Measurements from ENCODE around the gene BEND3. TPM values are rescaled to one million over a fixed set of nuclear protein-coding genes. Genes with fewer than 3 reads are reported as not detected.
"Not testable (repeated sequence)": the region's sequence is repeated elsewhere in the genome, so short reads cannot be mapped to it uniquely, and the experiment has no call there.

BEND3 gene
- total RNA-seq (2014; rRNA removed; shearing (Covaris generic); ENCODE audit: low replicate concordance): 2.3 and 2.6 TPM in 2 replicates

DNA sequence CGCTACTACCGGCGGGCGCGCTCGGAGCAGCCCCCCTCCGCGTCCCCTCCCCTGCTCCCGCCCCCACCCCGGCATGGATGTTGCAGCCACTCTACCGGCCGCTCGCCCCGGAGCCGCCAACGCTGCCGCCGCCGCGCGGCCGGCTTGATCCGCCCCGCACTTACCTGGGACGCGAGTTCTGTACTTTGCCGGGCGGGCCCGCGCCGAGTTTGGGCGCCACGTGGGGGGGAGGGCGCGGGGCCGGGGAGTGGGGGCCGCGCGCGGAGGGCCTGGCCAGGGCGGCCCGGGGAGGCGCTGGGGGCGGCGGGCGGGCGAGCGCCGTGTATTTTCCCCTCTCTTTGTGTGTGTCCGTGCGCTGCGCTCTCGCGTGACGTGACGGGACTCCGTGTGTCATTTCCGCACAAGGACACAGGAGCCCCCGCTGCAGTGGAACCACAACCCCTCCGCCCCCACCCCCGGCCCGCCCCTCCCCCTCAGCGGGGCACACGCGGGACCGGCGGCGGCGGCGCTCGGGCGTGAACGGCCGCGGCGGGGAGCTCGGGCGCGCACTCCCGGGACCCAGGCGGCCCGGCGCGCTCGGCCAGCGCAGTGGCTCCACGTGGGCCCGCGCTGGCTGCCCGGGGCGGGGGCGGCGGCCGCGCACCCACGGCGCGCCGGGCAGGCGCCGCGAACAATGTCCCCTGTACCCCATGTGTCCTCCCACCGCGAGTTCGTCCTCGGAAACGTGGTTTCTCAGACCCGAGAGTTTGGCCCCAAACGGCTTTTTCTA lies at the start of gene BEND3:
BEND3 (minus strand) TSS at position 590 of the 769 bp plus-strand sequence. CDS start 16,230 bp downstream, outside the sequence.
- in situ Hi-C loops (cut with HindIII; ENCODE audit: low pct_unique_long_range_greater_than_20kb, low sequenced_read_pairs): no loop called here
- DNase-seq (ENCODE audit: low read depth): no peak

DNA sequence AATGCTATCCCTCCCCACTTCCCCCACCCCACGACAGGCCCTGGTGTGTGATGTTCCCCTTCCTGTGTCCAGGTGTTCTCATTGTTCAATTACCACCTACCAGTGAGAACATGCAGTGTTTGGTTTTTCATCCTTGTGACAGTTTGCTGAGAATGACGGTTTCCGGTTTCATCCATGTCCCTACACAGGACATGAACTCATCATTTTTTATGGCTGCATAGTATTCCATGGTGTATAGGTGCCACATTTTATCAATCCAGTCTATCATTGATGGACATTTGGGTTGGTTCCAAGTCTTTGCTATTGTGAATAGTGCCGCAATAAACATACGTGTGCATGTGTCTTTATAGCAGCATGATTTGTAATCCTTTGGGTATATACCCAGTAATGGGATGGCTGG lies 49.0 kb upstream of the BEND3 start:
- in situ Hi-C loops (cut with HindIII; ENCODE audit: low pct_unique_long_range_greater_than_20kb, low sequenced_read_pairs); DNase-seq (ENCODE audit: low read depth): not testable (repeated sequence)

DNA sequence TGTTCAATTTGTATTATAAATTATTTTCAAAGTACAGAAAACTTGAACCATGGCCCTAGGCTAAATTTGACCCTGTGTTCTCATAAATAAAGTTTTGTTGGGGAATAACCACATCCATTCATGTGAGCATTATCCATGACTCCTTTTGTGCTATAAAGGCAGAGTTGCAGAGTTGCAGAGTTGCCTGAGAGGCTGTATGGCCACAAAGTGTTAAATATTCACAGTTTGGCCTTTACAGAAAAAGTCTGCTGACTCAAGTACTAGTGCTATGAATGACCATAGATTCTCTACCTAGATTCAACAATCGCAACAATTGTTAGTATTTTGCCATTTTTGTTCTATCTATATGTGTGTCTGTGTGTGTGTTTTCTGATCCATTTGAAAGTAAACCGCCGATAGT lies 46.2 kb upstream of the BEND3 start:
- DNase-seq (ENCODE audit: low read depth): no peak
- in situ Hi-C loops (cut with HindIII; ENCODE audit: low pct_unique_long_range_greater_than_20kb, low sequenced_read_pairs): no loop called here

DNA sequence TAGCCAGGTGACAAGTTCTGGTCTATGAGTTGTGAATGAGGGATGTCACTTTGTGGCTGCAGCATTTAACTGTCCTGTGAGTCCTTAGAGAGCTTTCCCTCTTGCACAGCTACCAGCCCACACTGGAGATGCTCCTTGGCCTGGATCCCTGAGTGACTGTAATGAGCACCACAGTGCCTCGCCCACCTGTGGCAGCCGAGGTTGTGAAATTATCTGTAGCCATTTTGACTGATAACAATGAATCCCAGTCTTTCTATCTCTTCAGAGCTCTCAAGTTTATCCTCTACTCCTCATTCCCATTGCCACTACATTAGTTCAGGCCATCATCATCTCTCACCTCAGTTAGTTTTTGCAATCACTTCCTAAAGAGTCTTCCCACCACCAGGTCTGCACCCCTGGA lies 41.3 kb upstream of the BEND3 start:
- in situ Hi-C loops (cut with HindIII; ENCODE audit: low pct_unique_long_range_greater_than_20kb, low sequenced_read_pairs): no loop called here

DNA sequence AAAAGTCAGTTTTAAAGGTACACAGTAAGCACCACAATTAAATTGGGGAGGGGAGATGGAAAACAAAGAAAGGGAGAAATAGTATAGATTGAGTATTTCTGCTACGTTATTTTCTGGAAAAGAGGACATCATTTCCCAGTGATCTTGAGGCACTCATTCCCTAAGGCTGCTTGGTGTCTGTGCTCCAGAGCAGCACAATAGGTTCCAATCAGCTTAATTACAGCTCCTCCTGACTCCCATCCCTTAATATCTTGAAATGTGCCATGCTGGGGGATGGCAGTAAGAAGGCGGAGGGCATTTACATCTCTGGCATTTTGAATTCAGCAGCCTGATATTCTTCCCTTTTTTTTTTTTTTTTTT lies 39.5 kb upstream of the BEND3 start:
- in situ Hi-C loops (cut with HindIII; ENCODE audit: low pct_unique_long_range_greater_than_20kb, low sequenced_read_pairs): no loop called here
- DNase-seq (ENCODE audit: low read depth): no peak

More for the DNA sequence above, 41.3 kb upstream of the BEND3 start:
- DNase-seq (ENCODE audit: low read depth): no peak

DNA sequence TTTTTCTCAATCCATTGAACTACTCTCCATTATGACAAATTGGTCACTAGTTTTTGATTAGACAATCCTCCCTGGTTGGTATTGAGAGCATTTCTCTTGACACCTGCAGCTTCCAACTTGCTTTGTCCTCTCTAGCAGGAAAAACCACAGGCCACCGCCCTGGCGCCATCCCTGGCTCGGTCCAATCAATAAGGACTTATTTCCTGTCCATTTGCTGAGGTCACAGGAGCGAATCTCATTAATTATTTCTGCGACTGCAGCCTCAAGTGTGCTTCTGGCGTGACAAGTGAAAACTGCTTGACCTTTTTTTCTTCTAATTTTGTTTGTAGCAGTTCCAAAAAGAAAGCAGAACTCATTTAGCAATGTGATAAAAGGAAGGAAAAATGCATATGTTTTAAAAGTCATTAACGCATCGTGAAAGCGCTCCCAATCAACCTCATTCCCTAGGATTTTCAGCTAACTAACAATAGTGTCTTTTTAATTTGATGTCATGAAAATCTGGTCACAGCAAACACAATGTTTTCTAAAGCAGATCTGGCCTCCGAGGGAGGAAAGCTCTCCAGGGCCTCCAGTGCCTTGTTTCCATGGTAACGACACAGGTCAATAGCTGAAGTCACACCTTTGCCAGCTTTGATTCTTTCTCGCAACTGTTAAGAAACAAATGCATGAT lies 39.0 kb upstream of the BEND3 start:
- peak; percentile 34 for DNase-seq (ENCODE audit: low read depth)
- in situ Hi-C loops (cut with HindIII; ENCODE audit: low pct_unique_long_range_greater_than_20kb, low sequenced_read_pairs): no loop called here

DNA sequence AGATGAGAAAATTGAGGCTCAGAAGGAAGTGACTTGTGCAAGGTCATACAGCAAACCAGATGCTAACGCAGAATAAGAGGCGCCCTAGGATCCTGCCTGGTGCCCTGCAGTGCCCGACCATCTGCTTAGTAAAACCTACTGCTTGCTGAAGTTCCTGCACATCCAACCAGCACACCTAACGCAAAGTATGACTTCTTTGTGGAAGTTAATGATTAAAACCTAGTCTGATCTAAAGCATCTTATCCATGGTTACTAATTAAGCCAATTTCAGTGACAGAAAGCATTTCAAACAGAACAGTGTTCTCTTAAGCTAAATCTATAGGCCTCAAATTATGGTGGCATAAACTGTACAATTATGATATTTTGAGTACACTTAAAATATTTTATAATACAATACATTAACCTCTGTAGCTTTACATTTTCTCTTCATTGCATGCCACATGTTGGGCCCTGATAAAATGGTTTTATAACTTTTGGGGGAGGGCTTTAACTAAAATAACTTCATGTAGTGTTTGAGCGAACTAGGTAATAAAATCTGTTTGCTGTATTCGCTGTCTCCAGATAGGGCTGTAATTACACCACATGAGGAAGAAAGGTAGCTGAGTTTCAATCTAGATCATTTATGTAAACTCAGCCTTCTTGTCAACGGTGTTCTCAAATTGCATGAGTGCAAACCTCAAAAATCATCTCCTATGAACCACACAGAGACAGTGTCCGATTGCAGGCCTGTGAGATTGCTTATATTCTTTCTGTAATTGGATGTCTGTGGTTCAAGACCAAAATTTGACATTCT lies 37.5 kb upstream of the BEND3 start:
- in situ Hi-C loops (cut with HindIII; ENCODE audit: low pct_unique_long_range_greater_than_20kb, low sequenced_read_pairs): no loop called here
- peak; percentile 68 for DNase-seq (ENCODE audit: low read depth)

DNA sequence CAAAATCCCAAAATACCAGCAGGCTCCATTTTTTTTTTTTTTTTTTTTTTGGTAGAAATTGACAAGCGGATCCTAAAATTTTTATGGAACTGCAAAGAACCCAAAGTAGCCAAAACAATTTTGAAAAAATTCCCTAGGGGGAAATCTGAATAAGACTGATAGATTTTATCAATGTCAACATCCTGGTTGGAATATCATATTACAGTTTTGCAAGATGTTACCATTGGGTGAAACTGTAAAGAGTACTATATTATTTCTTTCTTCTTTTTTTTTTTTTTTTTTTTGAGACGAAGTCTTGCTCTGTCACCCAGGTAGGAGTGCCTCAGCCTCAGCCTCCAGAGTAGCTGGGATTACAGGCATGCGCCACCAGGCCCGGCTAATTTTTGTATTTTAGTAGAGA lies 29.4 kb upstream of the BEND3 start:
- in situ Hi-C loops (cut with HindIII; ENCODE audit: low pct_unique_long_range_greater_than_20kb, low sequenced_read_pairs): no loop called here
- DNase-seq (ENCODE audit: low read depth): no peak

DNA sequence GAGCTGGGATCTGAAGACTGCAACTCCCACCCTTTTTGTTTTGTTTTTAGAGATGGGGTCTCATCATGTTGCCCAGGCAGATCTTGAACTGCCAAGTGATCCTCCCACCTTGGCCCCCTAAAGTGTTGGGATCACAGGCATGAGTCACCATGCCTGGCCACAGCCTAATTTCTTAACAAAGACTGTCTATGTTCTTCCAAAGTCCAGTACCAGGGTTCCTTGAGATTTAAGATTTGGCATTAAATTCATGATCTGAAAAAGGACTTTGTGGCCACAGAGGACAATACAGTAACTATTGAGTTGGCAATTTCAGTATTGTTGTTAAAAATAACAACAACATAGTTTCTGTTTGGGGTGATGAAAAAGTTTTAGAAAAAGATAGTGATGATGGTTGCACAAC lies 28.7 kb upstream of the BEND3 start:
- in situ Hi-C loops (cut with HindIII; ENCODE audit: low pct_unique_long_range_greater_than_20kb, low sequenced_read_pairs): no loop called here
- no peak for DNase-seq (ENCODE audit: low read depth)

DNA sequence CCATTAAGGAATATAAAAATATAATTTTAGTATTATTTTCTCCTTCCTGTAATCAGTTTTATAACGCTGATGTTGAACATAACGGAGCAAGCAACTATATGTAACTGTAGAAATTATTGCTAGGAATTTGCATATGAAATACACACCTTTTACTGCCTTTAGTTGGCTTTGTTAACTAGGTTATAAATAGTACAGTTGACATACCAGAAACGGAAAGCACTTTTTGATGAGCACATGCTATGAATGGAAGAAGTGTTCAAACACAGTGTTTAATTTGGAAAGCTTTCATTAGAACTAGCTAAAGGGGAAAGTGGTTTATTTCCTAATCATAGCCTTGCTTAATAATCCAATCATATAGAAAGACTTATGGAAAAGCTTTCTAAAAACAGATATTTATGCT lies 25.3 kb upstream of the BEND3 start:
- in situ Hi-C loops (cut with HindIII; ENCODE audit: low pct_unique_long_range_greater_than_20kb, low sequenced_read_pairs): no loop called here
- no peak for DNase-seq (ENCODE audit: low read depth)

DNA sequence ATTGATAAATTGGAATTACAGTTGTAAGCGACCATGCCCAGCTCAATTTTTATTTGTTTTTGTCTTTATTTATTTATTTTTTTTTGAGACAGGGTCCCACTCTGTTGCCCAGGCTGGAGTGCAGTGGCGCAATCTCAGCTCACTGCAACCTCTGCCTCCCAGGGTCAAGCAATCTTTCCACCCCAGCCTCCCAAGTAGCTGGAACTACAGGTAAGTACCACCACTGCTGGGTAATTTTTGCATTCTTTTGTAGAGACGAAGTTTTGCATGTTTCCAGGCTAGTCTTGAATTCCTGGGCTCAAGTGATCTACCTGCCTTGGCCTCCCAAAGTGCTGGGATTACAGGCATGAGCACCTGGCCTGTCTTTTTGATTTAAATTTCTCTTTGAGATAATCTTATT lies 21.0 kb upstream of the BEND3 start:
- DNase-seq (ENCODE audit: low read depth); in situ Hi-C loops (cut with HindIII; ENCODE audit: low pct_unique_long_range_greater_than_20kb, low sequenced_read_pairs): not testable (repeated sequence)

DNA sequence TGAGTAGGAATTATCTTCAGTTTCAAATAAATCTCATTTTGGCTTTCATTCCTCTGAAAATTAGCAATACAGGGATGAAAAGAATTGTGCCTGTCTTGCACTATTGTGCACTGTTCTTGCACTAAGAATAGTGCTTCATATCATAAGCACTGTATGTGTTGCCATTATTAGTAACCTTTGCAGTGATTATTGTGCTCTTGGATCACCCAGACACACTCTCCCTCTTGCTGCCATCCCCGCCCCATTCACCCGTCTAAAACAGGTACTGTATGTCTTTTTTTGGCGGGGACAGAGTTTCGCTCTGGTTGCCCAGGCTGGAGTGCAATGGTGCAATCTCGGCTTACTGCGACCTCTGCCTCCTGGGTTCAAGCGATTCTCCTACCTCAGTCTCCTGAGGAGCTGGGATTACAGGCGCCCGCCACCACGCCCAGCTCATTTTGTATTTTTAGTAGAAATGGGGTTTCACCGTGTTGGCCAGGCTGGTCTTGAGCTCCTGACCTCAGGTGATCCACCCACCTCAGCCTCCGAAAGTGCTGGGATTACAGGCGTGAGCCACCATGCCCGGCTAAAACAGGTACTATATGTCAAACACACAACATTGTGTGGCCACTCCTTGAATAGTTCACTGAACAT lies 19.8 kb upstream of the BEND3 start:
- in situ Hi-C loops (cut with HindIII; ENCODE audit: low pct_unique_long_range_greater_than_20kb, low sequenced_read_pairs); DNase-seq (ENCODE audit: low read depth): not testable (repeated sequence)

DNA sequence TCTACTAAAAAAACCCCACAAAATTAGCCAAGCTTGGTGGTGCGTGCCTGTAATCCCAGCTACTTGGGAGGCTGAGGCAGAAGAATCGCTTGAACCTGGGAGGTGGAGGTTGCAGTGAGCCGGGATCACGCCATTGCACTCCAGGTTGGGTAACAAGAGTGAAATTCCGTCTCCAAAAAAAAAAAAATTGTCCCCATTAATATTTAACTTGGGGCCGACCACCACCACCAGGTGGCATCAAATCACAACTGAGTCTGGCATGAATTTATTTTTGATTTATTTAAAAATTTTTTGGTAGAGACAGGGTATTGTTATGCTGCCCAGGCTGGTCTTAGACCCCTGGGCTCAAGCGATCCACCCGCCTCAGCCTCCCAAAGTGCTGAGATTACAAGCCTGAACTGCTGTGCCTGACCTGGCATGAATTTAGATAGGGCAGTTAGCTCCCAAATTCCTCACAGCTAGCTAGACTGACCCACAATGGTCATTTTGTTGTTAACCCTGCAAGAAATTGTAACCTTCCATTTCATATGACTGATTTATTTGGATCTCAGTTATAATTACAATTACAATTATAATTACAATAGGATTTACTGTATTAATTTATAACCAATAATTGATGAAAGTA lies 17.1 kb upstream of the BEND3 start:
- DNase-seq (ENCODE audit: low read depth): peak; percentile 45
- in situ Hi-C loops (cut with HindIII; ENCODE audit: low pct_unique_long_range_greater_than_20kb, low sequenced_read_pairs): no loop called here

DNA sequence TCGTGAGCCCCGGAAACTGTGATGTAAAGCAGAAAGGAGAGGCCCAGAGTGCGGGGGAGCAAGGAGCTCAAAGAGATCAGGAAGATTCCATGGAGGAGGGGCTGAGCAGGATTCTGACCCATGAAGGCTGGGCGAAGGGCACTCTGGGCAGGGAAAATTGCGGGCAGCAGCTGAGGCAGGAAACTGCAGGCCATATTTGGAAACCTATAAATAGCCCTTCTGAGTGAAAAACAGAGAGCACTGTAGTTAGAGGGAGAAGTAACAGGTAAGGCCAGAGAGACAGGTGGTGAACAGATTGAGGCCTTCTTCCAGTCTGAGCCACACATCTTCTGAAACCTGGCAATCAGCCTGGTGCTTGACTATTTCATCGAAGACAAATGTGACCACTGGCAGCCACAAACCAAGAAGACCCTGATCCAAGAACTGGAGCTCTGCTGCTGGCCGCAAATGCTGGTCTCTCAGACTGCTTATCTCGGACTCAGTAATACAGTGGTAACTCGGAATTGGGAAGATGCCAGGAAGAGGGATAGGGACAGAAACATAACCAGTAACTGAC lies 14.1 kb upstream of the BEND3 start:
- DNase-seq (ENCODE audit: low read depth): no peak
- in situ Hi-C loops (cut with HindIII; ENCODE audit: low pct_unique_long_range_greater_than_20kb, low sequenced_read_pairs): no loop called here

DNA sequence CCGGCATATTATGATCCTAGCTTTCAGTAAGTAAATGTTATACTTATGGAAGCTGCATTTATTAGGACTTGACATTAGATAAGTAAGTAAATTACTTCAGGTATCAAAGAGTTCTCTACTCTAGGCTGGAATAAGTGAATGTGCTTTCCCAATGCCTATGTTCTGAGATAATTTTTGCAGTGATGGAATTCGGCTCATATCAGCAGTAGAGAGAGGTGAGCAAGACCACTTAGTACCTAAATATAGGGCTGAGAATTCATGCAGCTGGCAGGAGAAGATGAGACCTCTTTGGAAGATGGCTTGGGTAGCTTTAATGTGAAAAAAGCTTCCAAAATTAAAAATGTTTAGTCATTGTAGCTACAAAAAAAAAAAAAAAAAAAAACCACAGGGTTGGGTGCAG lies 13.3 kb upstream of the BEND3 start:
- no peak for DNase-seq (ENCODE audit: low read depth)
- in situ Hi-C loops (cut with HindIII; ENCODE audit: low pct_unique_long_range_greater_than_20kb, low sequenced_read_pairs): no loop called here

DNA sequence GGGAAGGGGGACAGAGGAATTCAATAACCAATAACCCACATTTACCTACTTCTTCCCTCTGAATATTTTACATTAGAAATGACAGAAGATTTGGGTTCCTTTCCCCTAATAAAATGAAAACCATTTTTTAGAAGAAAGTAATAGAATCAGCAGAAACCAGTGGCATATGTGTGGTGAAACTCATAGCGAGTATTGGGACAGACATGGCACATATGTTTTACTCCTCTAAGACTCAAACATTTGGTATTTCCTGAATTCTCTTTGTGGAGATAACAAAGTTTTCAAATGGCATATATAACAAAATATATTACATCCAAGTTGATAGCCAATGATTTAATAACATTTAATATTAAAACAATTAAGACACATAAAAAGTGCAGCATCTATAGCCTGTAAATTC lies 12.9 kb upstream of the BEND3 start:
- DNase-seq (ENCODE audit: low read depth): no peak
- in situ Hi-C loops (cut with HindIII; ENCODE audit: low pct_unique_long_range_greater_than_20kb, low sequenced_read_pairs): no loop called here

DNA sequence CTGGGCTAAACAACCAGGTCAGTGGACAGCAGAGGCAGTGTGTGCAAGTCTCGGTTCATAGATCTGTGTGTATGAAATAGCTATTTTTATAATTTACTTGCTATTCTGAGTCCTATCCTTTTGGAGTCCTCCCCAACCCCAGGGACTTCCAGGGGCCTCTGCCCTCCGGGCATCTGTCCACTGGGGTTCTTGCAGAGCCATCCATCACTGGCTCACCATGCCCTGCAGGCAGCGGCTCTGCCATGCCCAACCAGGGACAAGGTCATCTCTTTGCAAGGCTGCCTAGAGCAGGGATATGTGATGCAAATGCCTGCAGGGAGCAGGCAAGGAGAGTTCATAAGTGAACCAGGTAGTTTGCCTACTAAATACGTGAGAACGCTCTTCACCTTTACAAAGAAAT lies 10.5 kb upstream of the BEND3 start:
- DNase-seq (ENCODE audit: low read depth): no peak
- in situ Hi-C loops (cut with HindIII; ENCODE audit: low pct_unique_long_range_greater_than_20kb, low sequenced_read_pairs): no loop called here

DNA sequence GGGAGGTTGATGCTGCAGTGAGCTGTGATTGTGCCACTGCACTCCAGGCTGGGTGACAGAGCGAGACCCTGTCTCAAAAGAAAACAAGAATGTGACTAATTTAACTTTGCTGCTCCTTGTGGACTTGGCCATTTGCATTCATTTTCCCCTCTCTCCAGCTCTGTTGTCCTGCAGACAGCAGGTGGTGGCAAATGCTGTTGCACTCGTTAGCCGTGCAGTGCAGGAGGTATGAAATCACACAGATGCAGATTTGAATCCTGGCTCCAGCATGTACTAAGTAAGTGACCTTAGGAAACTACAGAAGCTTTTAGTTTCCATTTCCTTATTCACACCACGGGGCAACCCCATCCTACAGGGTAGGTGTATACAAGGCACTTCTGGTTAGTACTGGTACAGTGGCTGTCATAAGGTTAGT lies 9.6 kb upstream of the BEND3 start:
- no peak for DNase-seq (ENCODE audit: low read depth)
- in situ Hi-C loops (cut with HindIII; ENCODE audit: low pct_unique_long_range_greater_than_20kb, low sequenced_read_pairs): no loop called here
